IMR-90 (cell line): ENCODE results near the gene TRIM47. TPM values are rescaled to one million over a fixed set of nuclear protein-coding genes. Genes with fewer than 3 reads are reported as not detected.

Experiments used
- ATAC-seq: fragments of 200-7000 bp; cut with Tn5 transposase; 2 replicates; pipeline ENCODE4 v1.9.1; 2020; ENCODE audit warnings: low read depth, mild to moderate bottlenecking, moderate library complexity
- BruUV-seq: library from RNA; stranded (reverse); fragments of 400-500 nt; replicated peaks from 2 replicates; lab custom pipeline; 2021; lab: Mats Ljungman, UMichigan
- CTCF ChIA-PET: fragments of 300-600 bp; formaldehyde crosslinking; extraction: SDS; loops from one replicate; lab custom pipeline; 2021; ENCODE audit warnings: antibody characterized with exemption; lab: Yijun Ruan, JAX
- POLR2A ChIA-PET: fragments of 300-600 bp; sonication (Branson Sonifier 250); formaldehyde crosslinking; loops from one replicate; lab custom pipeline; 2022; ENCODE audit warnings: antibody characterized with exemption; ENCODE audit not compliant: unreplicated experiment; lab: Charles Lee
- DNase-seq: peaks from one replicate; pipeline ENCODE4 v3.0.0; 2013
- H2AFZ ChIP-seq: replicated peaks from 2 replicates; pipeline ENCODE3; 2013; ENCODE audit warnings: low read length, mild to moderate bottlenecking; ENCODE audit not compliant: poor library complexity
- H2AK5ac ChIP-seq: 2 replicates; pipeline ENCODE4 v1.6.1; 2013; ENCODE audit warnings: low read depth, low read length, inconsistent platforms
- H2AK9ac ChIP-seq: replicated peaks from 2 replicates; pipeline ENCODE3; 2013; ENCODE audit warnings: mild to moderate bottlenecking, low read depth, low read length, moderate library complexity; ENCODE audit not compliant: poor library complexity
- H2BK120ac ChIP-seq: 2 replicates; pipeline ENCODE4 v1.6.1; 2013; ENCODE audit warnings: low read depth, low read length, inconsistent platforms
- H2BK15ac ChIP-seq: 3 replicates; pipeline ENCODE4 v1.6.1; 2013; ENCODE audit warnings: low read depth, low read length, inconsistent platforms
- H2BK20ac ChIP-seq: 2 replicates; pipeline ENCODE4 v1.6.1; 2013; ENCODE audit warnings: low read depth, mild to moderate bottlenecking, inconsistent platforms, low read length, moderate library complexity
- H2BK5ac ChIP-seq: 2 replicates; pipeline ENCODE4 v1.6.1; 2013; ENCODE audit warnings: mild to moderate bottlenecking, low read depth, low read length, inconsistent platforms; ENCODE audit not compliant: poor library complexity, severe bottlenecking
- H3K14ac ChIP-seq: replicated peaks from 2 replicates; pipeline ENCODE4 v1.6.1; 2013; ENCODE audit warnings: low read depth, low read length, inconsistent platforms
- H3K18ac ChIP-seq: 2 replicates; pipeline ENCODE4 v1.6.1; 2013; ENCODE audit warnings: low read depth, low read length, control low read depth
- H3K23ac ChIP-seq: 2 replicates; pipeline ENCODE4 v1.6.1; 2013; ENCODE audit warnings: low read depth, low read length, inconsistent platforms
- H3K27ac ChIP-seq: 2 replicates; pipeline ENCODE4 v1.5.1; 2013; ENCODE audit warnings: mild to moderate bottlenecking, control low read depth, low read length; ENCODE audit not compliant: insufficient read depth
- H3K27me3 ChIP-seq: 2 replicates; pipeline ENCODE4 v1.6.1; 2013; ENCODE audit warnings: low read length; ENCODE audit not compliant: control insufficient read depth, insufficient read depth
- H3K36me3 ChIP-seq: 2 replicates; pipeline ENCODE4 v1.6.1; 2013; ENCODE audit warnings: low read length, mixed read lengths; ENCODE audit not compliant: control insufficient read depth, insufficient read depth
- H3K4ac ChIP-seq: 2 replicates; pipeline ENCODE4 v1.6.1; 2013; ENCODE audit warnings: low read depth, low read length, inconsistent platforms
- H3K4me1 ChIP-seq: 2 replicates; pipeline ENCODE4 v1.6.1; 2013; ENCODE audit warnings: low read length, mixed read lengths; ENCODE audit not compliant: control insufficient read depth, insufficient read depth
- H3K4me2 ChIP-seq: 2 replicates; pipeline ENCODE4 v1.6.1; 2013; ENCODE audit warnings: low read depth, mild to moderate bottlenecking, control low read depth, low read length, moderate library complexity
- H3K4me3 ChIP-seq: 2 replicates; pipeline ENCODE4 v1.5.1; 2013; ENCODE audit warnings: low read depth, mild to moderate bottlenecking, control low read depth, low read length, moderate library complexity; ENCODE audit not compliant: insufficient read depth
- H3K56ac ChIP-seq: 2 replicates; pipeline ENCODE4 v1.6.1; 2013; ENCODE audit warnings: low read length, inconsistent platforms; ENCODE audit not compliant: insufficient read depth; ENCODE audit errors: extremely low read depth
- H3K79me1 ChIP-seq, 2 experiments: 2 replicates each; pipeline ENCODE4 v1.6.1; 2013; ENCODE audit warnings: low read length in 2 of 2, inconsistent platforms in 1 of 2, low read depth in 1 of 2
- H3K9ac ChIP-seq: 2 replicates; pipeline ENCODE4 v1.6.1; 2013; ENCODE audit warnings: low read depth, low read length, control low read depth
- H3K9me1 ChIP-seq: 2 replicates; pipeline ENCODE4 v1.6.1; 2013; ENCODE audit warnings: low read length, inconsistent platforms; ENCODE audit not compliant: insufficient read depth
- H3K9me3 ChIP-seq: 2 replicates; pipeline ENCODE4 v1.6.1; 2013; ENCODE audit warnings: low read length; ENCODE audit not compliant: control insufficient read depth, insufficient read depth
- H4K20me1 ChIP-seq: 2 replicates; pipeline ENCODE4 v1.6.1; 2013; ENCODE audit warnings: low read length, inconsistent platforms; ENCODE audit not compliant: insufficient read depth
- H4K5ac ChIP-seq: 2 replicates; pipeline ENCODE4 v1.6.1; 2013; ENCODE audit warnings: mild to moderate bottlenecking, low read depth, low read length, control low read depth
- H4K8ac ChIP-seq, 2 experiments: 2 replicates each; pipeline ENCODE4 v1.6.1; 2013; ENCODE audit warnings: low read depth in 2 of 2, low read length in 2 of 2, control low read depth in 1 of 2, inconsistent platforms in 1 of 2
- H4K91ac ChIP-seq: 2 replicates; pipeline ENCODE4 v1.6.1; 2013; ENCODE audit warnings: low read depth, low read length, inconsistent platforms; ENCODE audit not compliant: insufficient read depth
- MAZ ChIP-seq: IDR thresholded peaks from 2 replicates; pipeline ENCODE4 v1.6.1; 2012; ENCODE audit warnings: low read depth, mild to moderate bottlenecking, low read length, improper control_type of control experiment, moderate library complexity, borderline replicate concordance
- NFE2L2 ChIP-seq: fragments of 150-350 bp; IDR thresholded peaks from 2 replicates; pipeline ENCODE4 v1.6.1; 2016; ENCODE audit warnings: low read depth, mild to moderate bottlenecking, low read length
- RAD21 ChIP-seq: IDR thresholded peaks from 2 replicates; pipeline ENCODE4 v1.6.1; 2012; ENCODE audit warnings: low read length, improper control_type of control experiment
- RFX5 ChIP-seq: IDR thresholded peaks from 2 replicates; pipeline ENCODE4 v1.8.0; 2012; ENCODE audit warnings: low read depth, mild to moderate bottlenecking, low read length, moderate library complexity
- SMC3 ChIP-seq: fragments of 150-350 bp; IDR thresholded peaks from 2 replicates; pipeline ENCODE4 v1.6.1; 2016; ENCODE audit warnings: low read depth, mild to moderate bottlenecking, antibody characterized with exemption, low read length, moderate library complexity
- WGBS, 2 experiments: methylation state at CpG; one replicate each; pipeline versions ENCODE4 v1.1.5 to v1.1.7; 2013; ENCODE audit warnings: missing lambda C conversion rate in 2 of 2; ENCODE audit not compliant: insufficient read length in 1 of 2; ENCODE audit errors: extremely low coverage in 2 of 2; 5-methylcytosine and 5-hydroxymethylcytosine counted together
- dilution Hi-C: fragments of 300-500 bp; cut with HindIII; formaldehyde crosslinking; loops from one replicate; pipeline ENCODE4 v1.14.3; 2018; ENCODE audit warnings: low sequenced_read_pairs; ENCODE audit not compliant: unreplicated experiment
- in situ Hi-C: fragments of 300-500 bp; cut with MboI; formaldehyde crosslinking; loops from 3 replicates; pipeline ENCODE4 v1.14.3; 2019; ENCODE audit warnings: low sequenced_read_pairs, inconsistent platforms, mixed read lengths
- intact Hi-C: fragments of 100-400 bp; cut with micrococcal nuclease; formaldehyde crosslinking; loops from 2 replicates; pipeline ENCODE4 v1.10.0; 2022
- polyA plus RNA-seq, 3 experiments: library from polyadenylated mRNA; depleted of rRNA; stranded (reverse); fragments of >200 nt; gene quantifications; 2 replicates each; pipeline ENCODE4 v1.2.3, GENCODE V29; 2012; ENCODE audit warnings: low replicate concordance in 1 of 3
- total RNA-seq: library from RNA; depleted of rRNA; stranded (reverse); fragments of >200 nt; gene quantifications from 2 replicates; pipeline ENCODE4 v1.2.3, GENCODE V29; 2012
- TF ChIP-seq, protein P1 (sequence below): fragments of 150-350 bp; IDR thresholded peaks from 2 replicates; pipeline ENCODE4 v1.6.1; 2016; ENCODE audit warnings: low read depth, mild to moderate bottlenecking, low read length, moderate library complexity, borderline replicate concordance

Gene TRIM47
- total and polyA plus RNA-seq, 2 of the 4 experiments (the other 2 are of a cell fraction): 1.4 to 7.5 TPM

DNA sequence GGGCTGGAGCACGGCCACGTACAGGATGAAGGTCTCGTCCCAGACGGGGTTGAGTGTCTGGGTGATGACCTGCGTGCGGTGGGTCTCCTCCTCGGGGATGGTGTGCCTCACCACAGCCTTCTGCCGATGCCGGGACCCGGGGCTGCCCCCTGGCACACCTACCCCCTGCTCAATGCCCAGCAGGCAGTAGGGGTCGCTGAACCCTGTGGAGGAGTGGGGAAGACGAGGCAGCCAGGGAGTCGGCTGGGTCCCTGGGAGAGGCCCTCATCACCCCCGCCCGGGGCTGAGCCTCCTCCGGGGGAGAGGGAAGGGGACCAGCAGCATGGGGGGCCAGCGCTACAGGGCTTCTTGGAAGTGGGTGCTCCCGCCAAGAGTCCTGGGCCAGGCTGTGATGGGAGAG, 36.0 kb downstream of the TRIM47 start:
- H4K91ac ChIP-seq: no peak overlapping the region
- intact Hi-C loops: no loop called here
- no peak overlapping the region for H2AFZ ChIP-seq
- dilution Hi-C loops: no loop called here
- H3K9ac ChIP-seq: no peak overlapping the region
- no peak overlapping the region for H2AK9ac ChIP-seq
- no peak overlapping the region for H3K4ac ChIP-seq
- H2BK20ac ChIP-seq: no peak overlapping the region
- ATAC-seq: no peak
- 80% methylated on average over 2 of the region's 18 CpGs; no CpG with 5 or more reads in 1 of the 2 experiments for WGBS, 2 experiments
- H4K5ac ChIP-seq: no peak overlapping the region
- ChIA-PET POLR2A (no interaction called here), CTCF (no interaction called here)
- no peak overlapping the region for H2BK5ac ChIP-seq
- no peak overlapping the region for H3K14ac ChIP-seq
- DNase-seq: no peak
- H3K36me3 ChIP-seq: peaks cover 17% of the 10 kb centered on the region; the same call in 1 of the 2 replicates
- in situ Hi-C loops: no loop called here
- H3K4me1 ChIP-seq: peaks cover 6% of the 10 kb centered on the region
- 0 out of 2 replicates have a peak, but pooled peaks cover 4% of the 10 kb centered on the region for H3K9me1 ChIP-seq
- no peak overlapping the region for H2BK15ac ChIP-seq
- H3K79me1 ChIP-seq: 0 out of 4 replicates have a peak, but pooled peaks cover 0 to 2% of the 10 kb centered on the region in 2 experiments
- BruUV-seq: no TSS peak
- no peaks in the 10 kb centered on the region for H3K9me3 ChIP-seq
- no peak overlapping the region for H2BK120ac ChIP-seq
- H4K8ac ChIP-seq: no peak overlapping the region
- H3K18ac ChIP-seq: no peak overlapping the region
- no peaks in the 10 kb centered on the region for H4K20me1 ChIP-seq
- H2AK5ac ChIP-seq: no peak overlapping the region
- no peak overlapping the region for H3K4me3 ChIP-seq
- no peaks in the 10 kb centered on the region for H3K27me3 ChIP-seq
- H3K27ac ChIP-seq: no peak overlapping the region
- H3K23ac ChIP-seq: no peak overlapping the region
- no peak overlapping the region for H3K56ac ChIP-seq
- no peak overlapping the region for H3K4me2 ChIP-seq
- TF ChIP-seq SMC3 (no peak), NFE2L2 (no peak), RAD21 (no peak), MAZ (no peak), RFX5 (no peak)
- TF ChIP-seq, protein P1, sequence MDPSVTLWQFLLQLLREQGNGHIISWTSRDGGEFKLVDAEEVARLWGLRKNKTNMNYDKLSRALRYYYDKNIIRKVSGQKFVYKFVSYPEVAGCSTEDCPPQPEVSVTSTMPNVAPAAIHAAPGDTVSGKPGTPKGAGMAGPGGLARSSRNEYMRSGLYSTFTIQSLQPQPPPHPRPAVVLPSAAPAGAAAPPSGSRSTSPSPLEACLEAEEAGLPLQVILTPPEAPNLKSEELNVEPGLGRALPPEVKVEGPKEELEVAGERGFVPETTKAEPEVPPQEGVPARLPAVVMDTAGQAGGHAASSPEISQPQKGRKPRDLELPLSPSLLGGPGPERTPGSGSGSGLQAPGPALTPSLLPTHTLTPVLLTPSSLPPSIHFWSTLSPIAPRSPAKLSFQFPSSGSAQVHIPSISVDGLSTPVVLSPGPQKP: no peak
